NCI-H1092 (cell line): ENCODE measurements around the gene DNAJC22.
"Not testable (repeated sequence)": the region's sequence is repeated elsewhere in the genome, so short reads cannot be mapped to it uniquely, and the experiment has no call there.

Experiments
- DNase-seq: peaks from one replicate; lab custom pipeline; 2025; lab: John Stamatoyannopoulos, UW

Gene DNAJC22

DNA sequence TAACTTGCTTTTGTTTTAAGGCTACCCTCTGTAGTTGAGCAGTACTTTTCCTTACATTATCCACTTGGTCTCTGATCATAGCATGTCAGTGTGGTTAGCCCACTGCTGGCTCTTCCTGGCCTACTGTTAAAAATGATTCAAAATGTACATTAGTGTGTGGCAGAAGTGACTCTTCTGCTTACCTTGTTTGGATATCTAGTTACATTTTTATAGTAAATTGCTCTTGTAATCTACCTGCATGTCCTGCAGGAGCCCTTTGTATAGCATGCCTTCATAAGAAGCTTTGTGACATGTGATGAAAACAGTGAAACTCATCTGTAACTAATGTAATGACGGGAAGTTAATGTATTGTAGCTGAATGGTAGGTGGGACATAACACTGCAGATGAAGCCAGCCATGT is 28.7 kb downstream of the DNAJC22 start:
- DNase-seq = no peak

DNA sequence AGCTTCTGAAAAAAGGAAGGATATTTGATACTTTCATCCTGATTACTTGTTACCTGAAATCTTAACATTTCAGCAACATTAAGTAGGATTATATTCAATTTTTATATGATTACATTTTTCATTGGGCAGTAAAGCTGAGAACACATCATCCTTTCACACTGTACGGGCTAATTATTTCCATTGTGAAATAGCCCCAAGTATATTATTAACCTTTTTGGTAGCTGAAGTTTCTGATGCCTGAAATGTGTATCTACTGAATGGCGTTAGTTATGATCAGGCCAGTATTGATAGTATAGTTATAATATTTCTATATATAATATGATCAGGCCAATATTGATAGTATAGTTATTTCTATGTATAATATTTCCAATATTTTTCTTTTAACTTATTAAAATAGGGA is 30.7 kb downstream of the DNAJC22 start:
- no peak for DNase-seq

DNA sequence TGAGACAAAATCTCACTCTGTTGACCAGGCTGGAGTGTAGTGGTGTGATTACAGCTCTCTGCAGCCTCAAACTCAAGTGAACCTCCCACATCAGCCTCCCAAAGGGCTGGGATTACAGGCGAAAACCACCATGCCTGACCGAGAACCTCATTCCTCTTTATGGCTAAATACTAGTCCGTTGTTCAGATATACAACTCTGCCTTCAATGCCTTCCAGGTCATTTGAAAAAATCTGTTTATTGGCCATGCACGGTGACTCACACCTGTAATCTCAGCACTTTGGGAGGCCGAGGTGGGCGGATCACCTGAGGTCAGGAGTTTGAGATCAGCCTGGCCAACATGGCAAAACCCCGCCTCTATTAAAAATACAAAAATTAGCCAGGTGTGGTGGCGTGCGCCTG is 33.5 kb downstream of the DNAJC22 start:
- not testable (repeated sequence) for DNase-seq

DNA sequence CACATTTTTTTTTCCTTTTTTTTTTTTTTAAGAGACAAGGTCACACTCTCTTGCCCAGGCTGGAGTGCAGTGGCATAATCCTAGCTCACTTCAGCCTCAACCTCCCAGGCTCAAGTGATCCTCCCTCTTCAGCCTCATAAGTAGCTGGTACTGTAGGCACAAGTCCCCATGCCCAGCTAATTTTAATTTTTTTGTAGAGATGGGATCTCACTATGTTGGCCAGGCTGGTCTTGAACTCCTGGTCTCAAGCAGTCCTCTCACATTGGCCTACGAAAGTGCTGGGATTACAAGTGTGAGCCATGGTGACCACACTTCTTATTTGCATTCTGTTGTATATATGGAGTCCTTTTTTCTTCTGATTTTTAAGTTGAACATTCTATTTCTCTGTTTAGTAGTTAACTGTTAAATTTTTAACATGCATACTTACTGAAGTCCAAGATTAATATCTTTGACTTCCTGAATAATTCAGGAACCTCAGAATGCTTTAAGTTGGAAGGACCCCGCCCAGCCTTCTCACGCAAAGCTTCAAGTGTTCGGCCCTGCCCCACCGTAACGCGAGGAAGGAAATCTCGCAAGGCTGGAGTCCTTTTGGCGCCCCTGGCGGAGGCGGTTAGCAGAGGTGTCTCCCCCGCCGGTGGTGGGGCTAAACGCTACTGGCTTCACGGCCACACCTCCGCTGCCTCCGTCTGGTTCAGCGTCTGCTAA is 42.1 kb downstream of the DNAJC22 start:
- DNase-seq = no peak

DNA sequence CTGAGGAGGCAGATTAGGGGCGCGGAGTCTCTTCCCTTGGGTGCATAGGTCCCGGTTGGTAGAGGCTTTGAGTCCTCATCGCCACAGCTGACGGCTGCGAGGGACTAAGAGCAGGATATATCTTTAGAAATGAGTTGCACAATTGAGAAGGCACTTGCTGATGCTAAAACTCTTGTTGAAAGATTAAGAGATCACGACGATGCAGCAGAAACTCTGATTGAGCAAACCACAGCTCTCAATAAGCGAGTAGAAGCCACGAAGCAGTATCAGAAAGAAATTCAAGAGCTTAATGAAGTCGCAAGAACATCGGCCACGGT is 42.7 kb downstream of the DNAJC22 start:
- no peak for DNase-seq

DNA sequence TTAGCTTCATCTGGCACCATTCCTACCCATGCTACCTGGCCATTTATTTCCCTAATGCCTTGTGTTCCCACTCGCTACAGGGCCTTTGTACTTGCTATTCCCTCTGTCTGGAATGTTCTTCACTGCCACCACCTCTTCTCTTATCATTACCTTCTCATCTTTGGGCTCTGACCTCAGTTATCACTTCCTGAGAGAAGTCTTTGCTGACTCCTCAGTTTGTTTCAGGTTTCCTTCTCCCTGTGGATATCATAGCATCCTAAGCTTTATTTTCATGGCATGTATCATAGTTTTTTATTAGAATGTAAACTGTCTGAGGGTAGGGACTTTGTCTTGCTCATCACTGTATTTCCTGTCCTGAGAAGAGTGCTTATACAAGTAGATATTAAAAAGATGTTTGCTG is 50.3 kb downstream of the DNAJC22 start:
- DNase-seq = no peak

DNA sequence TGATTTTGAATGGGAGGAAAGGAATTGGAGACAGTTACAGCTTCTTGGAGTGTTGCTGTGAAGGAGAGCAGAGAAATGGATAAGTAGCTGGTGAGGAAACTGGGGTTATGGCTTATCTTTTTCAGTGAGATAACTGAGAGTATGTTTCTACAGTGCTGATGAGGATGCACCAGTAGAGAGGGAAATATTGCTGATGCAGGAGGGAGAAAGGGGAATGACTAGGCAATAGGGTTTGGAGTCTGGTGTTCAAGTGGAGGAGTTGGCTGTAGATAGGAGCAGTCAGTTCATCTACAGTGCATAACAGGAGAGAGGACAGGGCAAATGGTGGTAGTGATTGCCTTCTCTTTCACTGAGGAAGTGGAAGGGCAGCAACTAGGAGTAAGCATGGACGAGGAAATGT is 53.6 kb downstream of the DNAJC22 start:
- DNase-seq = no peak
